A673 (cell line): ENCODE data around the gene RNF34. TPM values are rescaled to one million over a fixed set of nuclear protein-coding genes. Genes with fewer than 3 reads are reported as not detected.
"Not testable (repeated sequence)": the region's sequence is repeated elsewhere in the genome, so short reads cannot be mapped to it uniquely, and the experiment has no call there.

Source experiments
- BruUV-seq: library from RNA; stranded (reverse); fragments of 400-500 nt; replicated peaks from 2 replicates; lab custom pipeline; 2021; lab: Mats Ljungman, UMichigan
- CTCF ChIA-PET: fragments of 300-600 bp; sonication (Branson Sonifier 250); formaldehyde crosslinking; loops from one replicate; lab custom pipeline; 2022; ENCODE audit warnings: antibody characterized with exemption; lab: Charles Lee
- POLR2A ChIA-PET: fragments of 300-600 bp; sonication (Branson Sonifier 250); formaldehyde crosslinking; loops from one replicate; lab custom pipeline; 2022; ENCODE audit warnings: antibody characterized with exemption; ENCODE audit not compliant: low non-redundant PET; lab: Charles Lee
- DNase-seq: peaks from one replicate; pipeline ENCODE4 v3.0.0-alpha.2; 2015; ENCODE audit warnings: low spot score
- H3K27ac ChIP-seq: fragments of 200-600 bp; sonication (generic); 2 replicates; pipeline ENCODE4 v1.5.1; 2016; ENCODE audit warnings: mixed run types, low read depth, mild to moderate bottlenecking, mixed read lengths, antibody characterized with exemption, low read length; ENCODE audit not compliant: poor library complexity, severe bottlenecking
- H3K27me3 ChIP-seq: fragments of 200-600 bp; sonication (generic); replicated peaks from 2 replicates; pipeline ENCODE4 v1.6.1; 2017; ENCODE audit warnings: mixed run types, low read depth, mild to moderate bottlenecking, mixed read lengths, antibody characterized with exemption, low read length; ENCODE audit not compliant: insufficient read depth, poor library complexity
- H3K36me3 ChIP-seq: fragments of 200-600 bp; sonication (generic); 2 replicates; pipeline ENCODE4 v1.6.1; 2016; ENCODE audit warnings: mixed run types, mild to moderate bottlenecking, mixed read lengths, antibody characterized with exemption, low read length; ENCODE audit not compliant: insufficient read depth, poor library complexity, severe bottlenecking
- H3K4me1 ChIP-seq: fragments of 200-600 bp; sonication (generic); 2 replicates; pipeline ENCODE4 v1.6.1; 2017; ENCODE audit warnings: mixed run types, mild to moderate bottlenecking, mixed read lengths, antibody characterized with exemption, low read length; ENCODE audit not compliant: insufficient read depth, poor library complexity, severe bottlenecking
- H3K4me3 ChIP-seq: fragments of 200-600 bp; sonication (generic); 2 replicates; pipeline ENCODE4 v1.5.1; 2016; ENCODE audit warnings: low read depth, mixed run types, mild to moderate bottlenecking, mixed read lengths, low read length; ENCODE audit not compliant: poor library complexity, severe bottlenecking
- H3K9me3 ChIP-seq: fragments of 200-600 bp; sonication (generic); 2 replicates; pipeline ENCODE4 v1.6.1; 2016; ENCODE audit warnings: mixed run types, low read depth, mild to moderate bottlenecking, mixed read lengths, antibody characterized with exemption, low read length; ENCODE audit not compliant: poor library complexity, severe bottlenecking
- CTCF ChIP-seq: fragments of 300-800, 200-600 bp; sonication (generic); conservative IDR thresholded peaks from 2 replicates; pipeline ENCODE4 v1.5.1; 2017; ENCODE audit warnings: low read depth, mild to moderate bottlenecking, antibody characterized with exemption, low read length, moderate library complexity, mixed read lengths
- EZH2 ChIP-seq: fragments of 200-600 bp; sonication (generic); IDR thresholded peaks from 2 replicates; pipeline ENCODE4 v1.6.1; 2017; ENCODE audit warnings: borderline replicate concordance, low read depth, mild to moderate bottlenecking, mixed read lengths, antibody characterized with exemption, low read length; ENCODE audit not compliant: poor library complexity, severe bottlenecking
- intact Hi-C: fragments of 100-400 bp; cut with micrococcal nuclease; formaldehyde crosslinking; loops from one replicate; pipeline ENCODE4 v1.10.0; 2022; ENCODE audit not compliant: unreplicated experiment
- total RNA-seq: library from RNA; stranded (reverse); gene quantifications from 2 replicates; pipeline ENCODE4 v1.2.3, GENCODE V29; 2021

Gene RNF34
- total RNA-seq, 1 experiment from 2014 or later, result 54.6 TPM

GRCh38 chr12:121373755-121374154 is 26.2 kb upstream of the RNF34 start:
- no peaks in the 10 kb centered on the region for H3K4me1 ChIP-seq
- ChIA-PET POLR2A (no interaction called here), CTCF (no interaction called here)
- no peak for DNase-seq
- H3K9me3 ChIP-seq, result no peaks in the 10 kb centered on the region
- BruUV-seq, result no TSS peak
- no peaks in the 10 kb centered on the region for H3K27me3 ChIP-seq
- no peaks in the 10 kb centered on the region for H3K36me3 ChIP-seq
- no peak overlapping the region for H3K27ac ChIP-seq
- intact Hi-C loops, result no loop called here
- TF ChIP-seq EZH2 (no peak), CTCF (no peak)
- H3K4me3 ChIP-seq, result no peak overlapping the region

GRCh38 chr12:121374336-121374735 is 25.6 kb upstream of the RNF34 start:
- intact Hi-C loops, BruUV-seq, CTCF ChIA-PET, H3K9me3 ChIP-seq, POLR2A ChIA-PET, DNase-seq, H3K4me3 ChIP-seq, H3K27ac ChIP-seq, H3K4me1 ChIP-seq, H3K36me3 ChIP-seq, H3K27me3 ChIP-seq: not testable (repeated sequence)

GRCh38 chr12:121374945-121375584 is 24.9 kb upstream of the RNF34 start:
- CTCF ChIA-PET, H3K36me3 ChIP-seq, DNase-seq, H3K4me3 ChIP-seq, H3K9me3 ChIP-seq, H3K4me1 ChIP-seq, H3K27me3 ChIP-seq, intact Hi-C loops, H3K27ac ChIP-seq, POLR2A ChIA-PET, BruUV-seq: not testable (repeated sequence)

- no peak overlapping the region for H3K4me3 ChIP-seq
Measured at GRCh38 chr12:121376754-121377697, 22.9 kb upstream of the RNF34 start.

More at GRCh38 chr12:121376754-121377697, 22.9 kb upstream of the RNF34 start:
- TF ChIP-seq CTCF (no peak), EZH2 (no peak)
- BruUV-seq, result no TSS peak
- ChIA-PET CTCF (no interaction called here), POLR2A (no interaction called here)
- intact Hi-C loops, result no loop called here
- Histone ChIP-seq H3K36me3 (no peaks in the 10 kb centered on the region), H3K4me1 (no peaks in the 10 kb centered on the region), H3K27me3 (no peaks in the 10 kb centered on the region), H3K9me3 (no peaks in the 10 kb centered on the region), H3K27ac (no peak overlapping the region)
- no peak for DNase-seq
